Liver (tissue), 3 donors: ENCODE measurements around the gene HPS1.

Source experiments
- CTCF ChIP-seq: fragments of 150-350 bp; IDR thresholded peaks from 2 replicates; pipeline ENCODE4 v1.5.1; 2017; ENCODE audit warnings: improper control_type of control experiment, low read depth, low read length; ENCODE audit not compliant: missing input control
- JUND ChIP-seq, 2 donors: IDR thresholded peaks; 2 replicates each; pipeline ENCODE4 v1.6.1; 2016; ENCODE audit warnings: antibody characterized with exemption in 2 of 2
- SP1 ChIP-seq: IDR thresholded peaks from 2 replicates; pipeline ENCODE4 v1.6.1; 2018; ENCODE audit warnings: antibody characterized with exemption, mild to moderate bottlenecking
- donor health status: healthy.
- donor health status: healthy.

- TF ChIP-seq CTCF (no peak), SP1 (no peak), JUND (IDR thresholded peaks at IDR 0.05) (no peak)
Measured at GRCh38 chr10:98474628-98475027, 27.9 kb upstream of the HPS1 start.
